ENCODE data around the gene SPEG.

The SPEG gene

DNA sequence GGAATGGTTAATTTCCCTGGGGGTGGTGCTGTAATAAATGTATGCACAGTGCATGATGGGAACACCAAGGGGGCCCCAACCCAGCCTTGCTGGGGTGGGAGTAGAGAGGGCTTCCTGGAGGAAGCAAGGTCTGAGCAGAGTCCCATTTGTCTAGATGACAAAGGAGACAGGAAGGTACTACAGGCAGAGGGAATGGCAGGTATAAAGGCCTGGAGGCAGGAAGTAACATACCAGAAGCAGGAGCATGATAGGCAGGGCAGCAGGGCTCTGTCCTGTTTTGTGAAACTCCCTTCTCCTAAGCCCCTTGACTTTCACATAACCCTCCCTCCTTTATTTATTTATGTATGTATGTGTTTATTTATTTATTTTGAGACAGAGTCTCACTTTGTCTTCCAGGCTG lies 68.0 kb downstream of the SPEG start:
- in situ Hi-C loops (cut with HindIII; ENCODE audit: low sequenced_read_pairs): no loop called here
- TF ChIP-seq, protein P1, sequence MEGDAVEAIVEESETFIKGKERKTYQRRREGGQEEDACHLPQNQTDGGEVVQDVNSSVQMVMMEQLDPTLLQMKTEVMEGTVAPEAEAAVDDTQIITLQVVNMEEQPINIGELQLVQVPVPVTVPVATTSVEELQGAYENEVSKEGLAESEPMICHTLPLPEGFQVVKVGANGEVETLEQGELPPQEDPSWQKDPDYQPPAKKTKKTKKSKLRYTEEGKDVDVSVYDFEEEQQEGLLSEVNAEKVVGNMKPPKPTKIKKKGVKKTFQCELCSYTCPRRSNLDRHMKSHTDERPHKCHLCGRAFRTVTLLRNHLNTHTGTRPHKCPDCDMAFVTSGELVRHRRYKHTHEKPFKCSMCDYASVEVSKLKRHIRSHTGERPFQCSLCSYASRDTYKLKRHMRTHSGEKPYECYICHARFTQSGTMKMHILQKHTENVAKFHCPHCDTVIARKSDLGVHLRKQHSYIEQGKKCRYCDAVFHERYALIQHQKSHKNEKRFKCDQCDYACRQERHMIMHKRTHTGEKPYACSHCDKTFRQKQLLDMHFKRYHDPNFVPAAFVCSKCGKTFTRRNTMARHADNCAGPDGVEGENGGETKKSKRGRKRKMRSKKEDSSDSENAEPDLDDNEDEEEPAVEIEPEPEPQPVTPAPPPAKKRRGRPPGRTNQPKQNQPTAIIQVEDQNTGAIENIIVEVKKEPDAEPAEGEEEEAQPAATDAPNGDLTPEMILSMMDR (IDR thresholded peaks at IDR 0.05; ENCODE audit: low read depth, low read length, missing control alignments): no peak
- no peak overlapping the region for H3K4me3 ChIP-seq (ENCODE audit: low read depth, low read length)
- DNase-seq (ENCODE audit: low read depth): no peak

DNA sequence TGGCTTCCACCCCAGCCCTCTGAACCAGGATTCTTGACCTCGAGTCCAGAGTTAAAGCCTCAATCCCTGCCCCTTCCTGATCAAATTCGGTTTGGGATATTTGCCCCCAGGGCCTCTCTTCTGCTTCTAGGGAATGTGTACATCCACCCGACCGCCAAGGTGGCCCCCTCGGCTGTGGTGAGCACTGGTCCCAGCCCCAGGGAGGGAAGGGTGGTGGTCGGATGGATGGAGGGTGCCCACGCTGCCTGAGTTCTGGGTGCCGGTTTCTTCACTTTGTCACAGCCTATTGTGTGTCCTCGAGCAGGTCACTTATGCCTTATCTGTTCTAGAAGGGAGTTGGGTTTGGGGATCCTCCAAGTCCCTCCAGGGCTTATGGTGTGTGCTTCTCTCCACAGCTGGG lies 70.9 kb downstream of the SPEG start:
- TF ChIP-seq, protein P1 (IDR thresholded peaks at IDR 0.05; ENCODE audit: low read depth, low read length, missing control alignments): no peak
- no peak for DNase-seq (ENCODE audit: low read depth)
- in situ Hi-C loops (cut with HindIII; ENCODE audit: low sequenced_read_pairs): no loop called here
- no peak overlapping the region for H3K4me3 ChIP-seq (ENCODE audit: low read depth, low read length)

DNA sequence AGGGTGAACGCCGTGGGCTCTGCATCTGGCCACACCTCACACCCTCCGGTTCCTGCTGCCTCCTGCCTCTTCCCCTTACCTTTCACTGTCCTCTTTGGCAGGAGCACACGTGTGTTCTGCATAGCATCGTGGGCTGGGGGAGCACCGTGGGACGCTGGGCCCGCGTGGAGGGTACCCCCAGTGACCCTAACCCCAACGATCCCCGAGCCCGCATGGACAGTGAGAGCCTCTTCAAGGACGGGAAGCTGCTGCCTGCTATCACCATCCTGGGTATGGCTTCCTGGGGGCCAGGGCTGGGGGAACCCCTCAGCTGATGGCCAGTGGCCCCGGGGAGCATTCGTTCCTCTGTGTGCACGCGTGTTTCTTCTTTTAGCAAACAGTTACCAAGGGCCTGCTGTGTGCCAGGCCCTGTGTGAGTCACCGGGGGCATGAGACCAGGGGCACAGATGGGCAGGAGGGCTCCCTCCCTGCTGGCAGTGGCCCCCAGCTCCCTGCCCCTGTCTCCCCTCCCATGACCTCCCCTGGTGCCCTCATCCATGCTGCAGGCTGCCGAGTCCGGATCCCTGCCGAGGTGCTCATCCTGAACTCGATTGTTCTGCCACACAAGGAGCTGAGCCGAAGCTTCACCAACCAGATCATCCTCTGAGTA lies 71.6 kb downstream of the SPEG start:
- TF ChIP-seq, protein P1 (IDR thresholded peaks at IDR 0.05; ENCODE audit: low read depth, low read length, missing control alignments): no peak
- in situ Hi-C loops (cut with HindIII; ENCODE audit: low sequenced_read_pairs): no loop called here
- H3K4me3 ChIP-seq (ENCODE audit: low read depth, low read length): no peak overlapping the region
- DNase-seq (ENCODE audit: low read depth): no peak

GRCh38 chr2:219506802-219507526 lies 72.3 kb downstream of the SPEG start:
- TF ChIP-seq, protein P1 (IDR thresholded peaks at IDR 0.05; ENCODE audit: low read depth, low read length, missing control alignments): no peak
- H3K4me3 ChIP-seq (ENCODE audit: low read depth, low read length): no peak overlapping the region
- no peak for DNase-seq (ENCODE audit: low read depth)
- in situ Hi-C loops (cut with HindIII; ENCODE audit: low sequenced_read_pairs): no loop called here

DNA sequence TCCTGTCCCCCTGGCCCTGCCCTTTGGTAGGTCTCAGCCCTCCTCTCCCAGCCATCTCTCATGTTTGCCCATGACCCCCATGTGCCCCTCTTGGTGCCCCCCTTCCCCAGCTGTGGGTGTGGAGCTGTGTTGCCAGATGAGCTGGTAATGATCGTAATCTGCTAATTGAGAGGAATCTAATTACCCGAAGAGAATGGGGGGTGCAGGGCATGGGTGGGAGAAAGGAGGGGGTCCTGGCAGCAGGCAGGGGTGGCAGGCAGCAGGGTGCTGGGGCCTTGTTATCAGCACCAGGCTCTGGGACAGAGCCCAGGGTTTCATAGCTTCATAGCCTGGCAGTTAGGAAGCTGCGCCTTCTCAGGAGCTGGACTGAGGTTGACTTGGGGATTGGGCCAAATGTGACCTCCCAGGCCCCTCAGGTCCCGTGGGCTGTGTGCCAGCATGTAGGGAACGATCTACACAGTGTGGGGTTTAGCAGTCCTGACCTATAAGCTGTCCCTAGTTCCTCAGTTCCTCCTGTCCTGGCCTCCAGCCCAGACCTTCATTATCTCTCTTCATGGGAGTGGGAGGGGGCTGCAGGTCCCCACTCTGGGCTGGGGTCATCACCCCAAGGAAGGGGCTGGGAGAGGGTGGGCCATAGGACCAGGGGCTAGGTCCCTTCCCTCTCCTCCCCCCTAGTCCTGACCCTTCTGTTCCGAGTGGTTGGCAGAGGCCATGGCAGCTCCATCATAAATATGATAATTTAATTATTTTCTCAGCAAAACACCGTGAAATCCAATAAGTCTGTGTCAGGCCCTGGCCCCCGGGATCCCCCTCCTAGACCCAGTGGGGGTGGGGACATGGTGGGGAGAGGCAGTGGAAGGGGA lies 73.2 kb downstream of the SPEG start:
- no peak for DNase-seq (ENCODE audit: low read depth)
- in situ Hi-C loops (cut with HindIII; ENCODE audit: low sequenced_read_pairs): no loop called here
- TF ChIP-seq, protein P1 (IDR thresholded peaks at IDR 0.05; ENCODE audit: low read depth, low read length, missing control alignments): no peak
- no peak overlapping the region for H3K4me3 ChIP-seq (ENCODE audit: low read depth, low read length)

GRCh38 chr2:219508444-219508734 lies 73.7 kb downstream of the SPEG start:
- in situ Hi-C loops (cut with HindIII; ENCODE audit: low sequenced_read_pairs): no loop called here
- TF ChIP-seq, protein P1 (IDR thresholded peaks at IDR 0.05; ENCODE audit: low read depth, low read length, missing control alignments): no peak
- no peak for DNase-seq (ENCODE audit: low read depth)
- no peak overlapping the region for H3K4me3 ChIP-seq (ENCODE audit: low read depth, low read length)

Data from astrocyte of the cerebellum (primary cell).